Panc1 (cell line): ENCODE measurements around the gene ATG16L2. TPM values are rescaled to one million over a fixed set of nuclear protein-coding genes. Genes with fewer than 3 reads are reported as not detected.

Experiments used
- ATAC-seq: fragments of 200-7000 bp; cut with Tn5 transposase; 2 replicates; pipeline ENCODE4 v1.9.1; 2020; ENCODE audit warnings: mild to moderate bottlenecking, moderate library complexity
- BruUV-seq: library from RNA; stranded (reverse); fragments of 400-500 nt; replicated peaks from 2 replicates; lab custom pipeline; 2021; lab: Mats Ljungman, UMichigan
- CTCF ChIA-PET: fragments of 300-600 bp; sonication (Branson Sonifier 250); formaldehyde crosslinking; loops from one replicate; lab custom pipeline; 2022; ENCODE audit warnings: antibody characterized with exemption; lab: Charles Lee
- POLR2A ChIA-PET: fragments of 300-600 bp; sonication (Branson Sonifier 250); formaldehyde crosslinking; loops from one replicate; lab custom pipeline; 2022; ENCODE audit warnings: antibody characterized with exemption; lab: Charles Lee
- DNase-seq: peaks from one replicate; pipeline ENCODE4 v3.0.0-alpha.2; 2010; ENCODE audit warnings: low read depth, low spot score
- H3K27ac ChIP-seq: 2 replicates; pipeline ENCODE4 v1.5.1; 2011; ENCODE audit warnings: mild to moderate bottlenecking, low read length, inconsistent platforms
- H3K27me3 ChIP-seq: fragments of 200-500 bp; sonication (Bioruptor generic); 2 replicates; pipeline ENCODE4 v1.6.0; 2014; ENCODE audit warnings: low read length, inconsistent platforms; ENCODE audit not compliant: control insufficient read depth, insufficient read depth
- H3K36me3 ChIP-seq: fragments of 200-500 bp; sonication (Bioruptor generic); 2 replicates; pipeline ENCODE4 v1.5.1; 2014; ENCODE audit warnings: inconsistent platforms, mild to moderate bottlenecking, low read length, moderate library complexity; ENCODE audit not compliant: control insufficient read depth, insufficient read depth
- H3K4me1 ChIP-seq: 2 replicates; pipeline ENCODE4 v1.5.1; 2011; ENCODE audit warnings: inconsistent platforms, mild to moderate bottlenecking, low read length, moderate library complexity; ENCODE audit not compliant: control insufficient read depth, insufficient read depth
- H3K4me3 ChIP-seq, 2 experiments: 2 replicates each; pipeline ENCODE4 v1.5.1; 2011 to 2012; ENCODE audit warnings: low read depth in 2 of 2, low read length in 2 of 2, mild to moderate bottlenecking in 2 of 2, inconsistent platforms in 1 of 2, moderate library complexity in 1 of 2
- H3K9me3 ChIP-seq: fragments of 200-500 bp; sonication (Bioruptor generic); 2 replicates; pipeline ENCODE4 v1.5.1; 2014; ENCODE audit warnings: low read depth, mild to moderate bottlenecking, inconsistent platforms, low read length, moderate library complexity; ENCODE audit not compliant: control insufficient read depth, insufficient read depth
- CTCF ChIP-seq: fragments of 450-650 bp; IDR thresholded peaks from 2 replicates; pipeline ENCODE4 v1.5.1; 2017; ENCODE audit warnings: mild to moderate bottlenecking
- POLR2AphosphoS5 ChIP-seq: IDR thresholded peaks from 2 replicates; pipeline ENCODE4 v1.6.1; 2012; ENCODE audit warnings: mild to moderate bottlenecking, low read depth, low read length, moderate library complexity
- REST ChIP-seq, 2 experiments: IDR thresholded peaks; 2 replicates each; pipeline ENCODE4 v1.6.1; 2011 to 2012; ENCODE audit warnings: low read depth in 2 of 2, control low read depth in 1 of 2, low read length in 1 of 2, mild to moderate bottlenecking in 1 of 2, moderate library complexity in 1 of 2; ENCODE audit not compliant: insufficient read depth in 1 of 2
- SIN3A ChIP-seq: IDR thresholded peaks from 2 replicates; pipeline ENCODE4 v1.6.1; 2012; ENCODE audit warnings: low read depth, mild to moderate bottlenecking, low read length, moderate library complexity, borderline replicate concordance; ENCODE audit not compliant: insufficient read depth
- TCF7L2 ChIP-seq: IDR thresholded peaks from 2 replicates; pipeline ENCODE4 v1.6.1; 2011; ENCODE audit warnings: mild to moderate bottlenecking, low read depth, low read length, inconsistent platforms
- in situ Hi-C: cut with HindIII; loops from 2 replicates; pipeline ENCODE4 v1.10.0; 2016; ENCODE audit warnings: low sequenced_read_pairs, low pct_unique_long_range_greater_than_20kb
- intact Hi-C: fragments of 100-400 bp; cut with micrococcal nuclease; formaldehyde crosslinking; loops from one replicate; pipeline ENCODE4 v1.10.0; 2022; ENCODE audit not compliant: unreplicated experiment
- total RNA-seq: library from RNA; stranded (reverse); gene quantifications from one replicate; pipeline ENCODE4 v1.2.1, GENCODE V29; 2021; ENCODE audit not compliant: unreplicated experiment

ATG16L2 gene
- total RNA-seq, 1 experiment from 2014 or later, result 14.6 TPM

- TF ChIP-seq SIN3A (no peak), CTCF (no peak), TCF7L2 (no peak), POLR2AphosphoS5 (no peak), REST (IDR thresholded peaks at IDR 0.05; ENCODE audit: insufficient read depth in 1 of 2, low read depth in 2 of 2, low read length in 1 of 2) (no peak)
- no peak for ATAC-seq
- intact Hi-C loops, result no loop called here
- POLR2A ChIA-PET, result interaction anchor here (0.6 kb wide), 1 partner anchor 358 kb away, joined by 3 read pairs; no protein-coding TSS in a partner anchor
- CTCF ChIA-PET, result no interaction called here
- no peak overlapping the region for H3K4me3 ChIP-seq
- in situ Hi-C loops, result no loop called here
- H3K27me3 ChIP-seq, result no peaks in the 10 kb centered on the region
- DNase-seq, result no peak
- no peaks in the 10 kb centered on the region for H3K36me3 ChIP-seq
- peaks cover 5% of the 10 kb centered on the region for H3K4me1 ChIP-seq
- no TSS peak for BruUV-seq
- no peaks in the 10 kb centered on the region for H3K9me3 ChIP-seq
- H3K27ac ChIP-seq, result no peak overlapping the region
Observed at GRCh38 chr11:72823105-72823804, 9.0 kb downstream of the ATG16L2 start.

DNA sequence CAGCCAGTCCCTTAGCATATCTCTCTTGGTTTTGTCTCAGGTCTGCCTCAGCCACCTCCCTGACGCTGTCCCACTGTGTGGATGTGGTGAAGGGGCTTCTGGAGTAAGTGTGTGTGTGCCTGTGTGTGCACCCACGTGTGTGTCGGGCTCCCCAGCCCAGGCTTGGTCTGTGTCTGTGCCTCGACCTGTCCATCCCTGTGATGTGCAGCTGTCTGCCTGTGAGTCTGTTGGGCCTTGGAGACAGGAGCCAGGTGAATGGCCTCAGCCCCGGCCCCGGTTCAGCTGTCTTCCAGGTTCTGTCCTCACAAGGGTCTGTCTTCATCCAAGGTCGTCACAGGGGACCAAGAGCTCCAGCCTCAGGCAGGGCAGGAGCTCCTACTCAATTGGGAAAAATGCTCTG is 9.8 kb downstream of the ATG16L2 start:
- no TSS peak for BruUV-seq
- intact Hi-C loops, result no loop called here
- DNase-seq, result no peak

More for the DNA sequence above, 9.8 kb downstream of the ATG16L2 start:
- in situ Hi-C loops, result no loop called here
- no peaks in the 10 kb centered on the region for H3K27me3 ChIP-seq
- ATAC-seq, result no peak
- H3K4me1 ChIP-seq, result peaks cover 5% of the 10 kb centered on the region
- no peak for TF ChIP-seq POLR2AphosphoS5
- no peak for TF ChIP-seq REST (IDR thresholded peaks at IDR 0.05; ENCODE audit: insufficient read depth in 1 of 2, low read depth in 2 of 2, low read length in 1 of 2)
- no peak for TF ChIP-seq TCF7L2
- TF ChIP-seq SIN3A, result no peak
- no peak for TF ChIP-seq CTCF
- H3K4me3 ChIP-seq, result no peak overlapping the region
- no peaks in the 10 kb centered on the region for H3K36me3 ChIP-seq
- no peaks in the 10 kb centered on the region for H3K9me3 ChIP-seq
- H3K27ac ChIP-seq, result no peak overlapping the region
- ChIA-PET POLR2A (no interaction called here), CTCF (interaction anchor here (0.6 kb wide), 1 partner anchor 354 kb away, joined by 3 read pairs; no protein-coding TSS in a partner anchor)
